Measurements from ENCODE around the gene HS3ST6. TPM values are rescaled to one million over a fixed set of nuclear protein-coding genes. Genes with fewer than 3 reads are reported as not detected.

The HS3ST6 gene
- total RNA-seq, 1 experiment from 2014 or later, result 1.0 TPM

- POLR2A ChIA-PET, result no interaction called here
- Mint-ChIP-seq H3K9me3 (no peaks in the 10 kb centered on the region), H3K27me3 (ENCODE audit: low read depth) (peaks cover 11% of the 10 kb centered on the region; the same call in 1 of the 2 replicates), H3K27ac (no peak overlapping the region), H3K4me1 (peaks cover 6% of the 10 kb centered on the region), H3K4me3 (no peak overlapping the region), H3K36me3 (no peaks in the 10 kb centered on the region)
- CTCF ChIA-PET, result interaction anchor here (1.0 kb wide), 1 partner anchor 20 kb away, joined by 3 read pairs; no protein-coding TSS in a partner anchor
- DNase-seq (ENCODE audit: low spot score) (no peak), ATAC-seq (no peak)
- TF ChIP-seq ZNF138 (CRISPR knock-in tag; conservative IDR thresholded peaks at IDR 0.05), result no peak
- TF ChIP-seq TP53 (CRISPR knock-in tag; IDR thresholded peaks at IDR 0.05), result no peak
- no peak for TF ChIP-seq ZNF512 (CRISPR knock-in tag; IDR thresholded peaks at IDR 0.05; ENCODE audit: borderline replicate concordance)
- TF ChIP-seq USF1 (CRISPR knock-in tag; IDR thresholded peaks at IDR 0.05), result no peak
- no peak for TF ChIP-seq PRDM15 (CRISPR knock-in tag; IDR thresholded peaks at IDR 0.05)
- TF ChIP-seq HMGA2 (CRISPR knock-in tag; IDR thresholded peaks at IDR 0.05), result no peak
- no peak for TF ChIP-seq NFATC4 (CRISPR knock-in tag; IDR thresholded peaks at IDR 0.05)
- no peak for TF ChIP-seq ZNF263 (CRISPR knock-in tag; IDR thresholded peaks at IDR 0.05; ENCODE audit: low read depth)
- TF ChIP-seq CREM (CRISPR knock-in tag; IDR thresholded peaks at IDR 0.05), result no peak
- TF ChIP-seq GABPB1 (CRISPR knock-in tag; IDR thresholded peaks at IDR 0.05), result no peak
- TF ChIP-seq ZNF423 (CRISPR knock-in tag; IDR thresholded peaks at IDR 0.05), result no peak
Measured at GRCh38 chr16:1949507-1949906, 31.3 kb upstream of the HS3ST6 start.

- H3K27ac Mint-ChIP-seq, result no peak overlapping the region
Measured at GRCh38 chr16:1947369-1947670, 29.1 kb upstream of the HS3ST6 start.

GRCh38 chr16:1946495-1947368 is 28.5 kb upstream of the HS3ST6 start:
- ATAC-seq (no peak), DNase-seq (ENCODE audit: low spot score) (peak; percentile 44)
- CTCF ChIA-PET, result interaction anchor here (0.5 to 2.8 kb wide), 14 partner anchors 11 to 164 kb away, joined by 3 to 13 read pairs (median 4); partner anchors contain the start of genes NUBP2, RPS2, SPSB3 and TBL3
- H3K36me3 Mint-ChIP-seq, result no peaks in the 10 kb centered on the region
- no peaks in the 10 kb centered on the region for H3K9me3 Mint-ChIP-seq
- H3K4me3 Mint-ChIP-seq, result no peak overlapping the region
- TF ChIP-seq MLX (CRISPR knock-in tag; IDR thresholded peaks at IDR 0.05), result no peak
- H3K27me3 Mint-ChIP-seq (ENCODE audit: low read depth), result peaks cover 16% of the 10 kb centered on the region
- POLR2A ChIA-PET, result interaction anchor here (0.8 to 1.9 kb wide), 3 partner anchors 14 to 25 kb away, joined by 3 to 6 read pairs (median 3); partner anchors contain the start of genes RPS2 and TBL3
- no peak overlapping the region for H3K27ac Mint-ChIP-seq
- peaks cover 16% of the 10 kb centered on the region for H3K4me1 Mint-ChIP-seq

More at GRCh38 chr16:1947369-1947670, 29.1 kb upstream of the HS3ST6 start:
- Mint-ChIP-seq H3K9me3 (no peaks in the 10 kb centered on the region), H3K27me3 (ENCODE audit: low read depth) (peaks cover 17% of the 10 kb centered on the region), H3K36me3 (no peaks in the 10 kb centered on the region), H3K4me3 (no peak overlapping the region), H3K4me1 (peaks cover 13% of the 10 kb centered on the region)
- ATAC-seq, result no peak
- CTCF ChIA-PET, result interaction anchor here (0.6 to 2.8 kb wide), 7 partner anchors 12 to 123 kb away, joined by 3 to 13 read pairs (median 4); no protein-coding TSS in a partner anchor
- POLR2A ChIA-PET, result interaction anchor here (1.9 kb wide), 1 partner anchor 17 kb away, joined by 6 read pairs; the partner anchor contains the start of gene RPS2
- no peak for TF ChIP-seq TEAD1 (CRISPR knock-in tag; IDR thresholded peaks at IDR 0.05)
- TF ChIP-seq ZNF396 (CRISPR knock-in tag; IDR thresholded peaks at IDR 0.05; ENCODE audit: borderline replicate concordance), result no peak
- no peak for TF ChIP-seq MLX (CRISPR knock-in tag; IDR thresholded peaks at IDR 0.05)
- no peak for DNase-seq (ENCODE audit: low spot score)

All from WTC11 (cell line).